Body of pancreas (tissue), 4 donors: Measurements from ENCODE around the gene SEPTIN5. TPM values are rescaled to one million over a fixed set of nuclear protein-coding genes. Genes with fewer than 3 reads are reported as not detected.
"Not testable (repeated sequence)": the region's sequence is repeated elsewhere in the genome, so short reads cannot be mapped to it uniquely, and the experiment has no call there.

Source experiments
- ATAC-seq: fragments of 150-250 bp; one replicate; pipeline ENCODE4 v1.9.1; 2016
- DNase-seq, 4 donors: peaks; one replicate each; pipeline ENCODE4 v3.0.0-alpha.2; 2019
- H3K27ac ChIP-seq, 4 donors: fragments of 200-600 bp; sonication (generic); 1 replicate in 3 of 4; 2 replicates in 1 of 4; pipeline versions ENCODE4 v1.5.1 to v1.6.1; 2016 to 2019; ENCODE audit warnings: mild to moderate bottlenecking in 1 of 4, mixed read lengths in 1 of 4, moderate library complexity in 1 of 4
- H3K27me3 ChIP-seq, 2 donors: fragments of 200-600 bp; sonication (generic); one replicate each; pipeline ENCODE4 v1.6.0; 2016; ENCODE audit warnings: mild to moderate bottlenecking in 1 of 2
- H3K36me3 ChIP-seq, 2 donors: fragments of 200-600 bp; sonication (generic); replicated peaks in 1 of 2; 2 replicates each; pipeline ENCODE4 v1.5.1; 2016; ENCODE audit warnings: low read depth in 2 of 2; ENCODE audit not compliant: insufficient read depth in 1 of 2
- H3K4me1 ChIP-seq: fragments of 200-600 bp; sonication (generic); one replicate; pipeline ENCODE4 v1.6.0; 2016
- H3K4me3 ChIP-seq, 2 donors: fragments of 200-600 bp; sonication (generic); 1 replicate in 1 of 2; 2 replicates in 1 of 2; pipeline ENCODE4 v1.5.1; 2016 to 2019
- H3K9me3 ChIP-seq, 3 donors: fragments of 200-600 bp; sonication (generic); 1 replicate in 2 of 3; 2 replicates in 1 of 3; pipeline ENCODE4 v1.5.1; 2016
- POLR2A ChIP-seq, 3 donors: fragments of 450-650 bp; IDR thresholded peaks; one replicate each; pipeline ENCODE4 v1.6.1; 2016; ENCODE audit warnings: antibody characterized with exemption in 3 of 3, mild to moderate bottlenecking in 2 of 3
- WGBS, 2 donors: methylation state at CpG; one replicate each; pipeline ENCODE4 v1.1.5; 2017; 5-methylcytosine and 5-hydroxymethylcytosine counted together
- intact Hi-C: fragments of 100-400 bp; cut with DNase I; formaldehyde crosslinking; loops from one replicate; pipeline ENCODE4 v1.15.1; 2023
- total RNA-seq, 2 donors: library from RNA; depleted of rRNA; stranded (reverse); fragments of >200 nt; gene quantifications; one replicate each; pipeline ENCODE4 v1.1.0, GENCODE V29; 2016
- TF ChIP-seq, protein P1 (sequence below), 7 experiments: fragments of 450-650 bp in 4 of 7; fragments of 200-600 bp in 3 of 7; sonication (generic) in 3 of 7; IDR thresholded peaks; one replicate each; pipeline ENCODE4 v1.5.1; 2016 to 2019; ENCODE audit warnings: antibody characterized with exemption in 7 of 7

The SEPTIN5 gene
- total RNA-seq, 2 donors from 2014 or later = 15.0 to 15.2 TPM

DNA sequence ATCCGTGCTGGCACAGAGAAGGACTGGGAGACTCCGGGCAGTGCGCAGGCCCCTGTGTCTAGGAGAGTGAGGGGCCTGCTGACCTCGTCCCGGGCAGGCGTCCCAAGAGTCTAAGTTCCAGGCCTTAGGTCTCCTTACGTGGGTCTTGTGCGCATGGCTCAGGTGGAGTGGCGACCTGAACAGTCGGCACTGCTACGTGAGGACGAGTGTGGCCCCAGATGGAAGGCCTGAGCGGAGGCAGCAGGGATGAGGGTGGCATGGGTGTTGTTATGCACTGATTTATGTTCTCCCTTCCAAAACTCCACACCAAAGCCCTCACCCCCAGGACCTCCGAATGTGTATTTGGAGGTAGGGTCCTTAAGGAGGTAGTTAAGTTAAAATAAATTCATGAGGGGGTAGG, 20.7 kb upstream of the SEPTIN5 start:
- TF ChIP-seq, protein P1, sequence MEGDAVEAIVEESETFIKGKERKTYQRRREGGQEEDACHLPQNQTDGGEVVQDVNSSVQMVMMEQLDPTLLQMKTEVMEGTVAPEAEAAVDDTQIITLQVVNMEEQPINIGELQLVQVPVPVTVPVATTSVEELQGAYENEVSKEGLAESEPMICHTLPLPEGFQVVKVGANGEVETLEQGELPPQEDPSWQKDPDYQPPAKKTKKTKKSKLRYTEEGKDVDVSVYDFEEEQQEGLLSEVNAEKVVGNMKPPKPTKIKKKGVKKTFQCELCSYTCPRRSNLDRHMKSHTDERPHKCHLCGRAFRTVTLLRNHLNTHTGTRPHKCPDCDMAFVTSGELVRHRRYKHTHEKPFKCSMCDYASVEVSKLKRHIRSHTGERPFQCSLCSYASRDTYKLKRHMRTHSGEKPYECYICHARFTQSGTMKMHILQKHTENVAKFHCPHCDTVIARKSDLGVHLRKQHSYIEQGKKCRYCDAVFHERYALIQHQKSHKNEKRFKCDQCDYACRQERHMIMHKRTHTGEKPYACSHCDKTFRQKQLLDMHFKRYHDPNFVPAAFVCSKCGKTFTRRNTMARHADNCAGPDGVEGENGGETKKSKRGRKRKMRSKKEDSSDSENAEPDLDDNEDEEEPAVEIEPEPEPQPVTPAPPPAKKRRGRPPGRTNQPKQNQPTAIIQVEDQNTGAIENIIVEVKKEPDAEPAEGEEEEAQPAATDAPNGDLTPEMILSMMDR (IDR thresholded peaks at IDR 0.05) = no peak
- no peak for TF ChIP-seq POLR2A (IDR thresholded peaks at IDR 0.05)
- Histone ChIP-seq H3K27ac (no peak overlapping the region), H3K36me3 (no peaks in the 10 kb centered on the region), H3K4me3 (no peak overlapping the region), H3K27me3 (no peaks in the 10 kb centered on the region), H3K9me3 (no peaks in the 10 kb centered on the region), H3K4me1 (no peaks in the 10 kb centered on the region)
- WGBS, 2 donors = 82 to 86% methylated on average over 14 of the region's 14 CpGs
- DNase-seq = no peak
- intact Hi-C loops = no loop called here
- ATAC-seq = no peak

DNA sequence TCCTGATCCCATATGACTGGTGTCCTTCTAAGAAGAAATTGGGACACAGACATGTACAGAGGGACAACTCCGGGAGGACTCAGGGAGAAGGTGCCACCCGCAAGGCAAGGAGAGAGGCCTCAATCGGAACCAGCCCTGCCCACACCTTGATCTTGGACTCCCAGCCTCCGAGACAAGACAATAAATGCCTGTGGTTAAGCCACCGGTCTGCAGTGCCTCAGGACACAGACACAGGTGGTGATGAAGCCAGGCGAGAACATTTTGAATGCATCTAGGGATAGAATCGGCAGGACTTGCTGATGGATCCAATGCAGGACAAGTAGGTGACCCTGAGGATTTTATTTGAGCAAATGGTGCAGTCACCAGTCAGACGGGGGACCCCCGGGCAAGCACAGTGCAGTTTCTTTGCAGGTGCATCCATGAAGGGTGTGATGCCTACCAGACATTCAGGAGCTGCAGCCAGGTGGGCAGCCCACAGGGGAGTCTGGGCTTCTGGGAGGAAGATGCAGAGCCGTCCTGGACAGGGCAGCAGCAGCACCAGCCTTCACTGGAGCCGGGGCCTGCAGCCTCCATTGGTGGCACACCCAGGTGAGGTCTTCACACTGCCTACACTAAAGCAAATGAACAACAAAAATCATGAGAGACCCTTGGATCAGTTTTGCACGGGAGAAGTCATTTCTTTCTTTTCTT, 20.2 kb upstream of the SEPTIN5 start:
- H3K4me1 ChIP-seq = no peaks in the 10 kb centered on the region
- H3K27ac ChIP-seq = no peak overlapping the region
- no peak overlapping the region for H3K4me3 ChIP-seq
- H3K9me3 ChIP-seq = no peaks in the 10 kb centered on the region
- ATAC-seq = no peak
- intact Hi-C loops = no loop called here
- no peak for DNase-seq
- H3K36me3 ChIP-seq = no peaks in the 10 kb centered on the region
- TF ChIP-seq, protein P1 (IDR thresholded peaks at IDR 0.05) = no peak
- no peak for TF ChIP-seq POLR2A (IDR thresholded peaks at IDR 0.05)
- WGBS, 2 donors = 79 to 82% methylated on average over 11 to 12 of the region's 12 CpGs
- no peaks in the 10 kb centered on the region for H3K27me3 ChIP-seq

DNA sequence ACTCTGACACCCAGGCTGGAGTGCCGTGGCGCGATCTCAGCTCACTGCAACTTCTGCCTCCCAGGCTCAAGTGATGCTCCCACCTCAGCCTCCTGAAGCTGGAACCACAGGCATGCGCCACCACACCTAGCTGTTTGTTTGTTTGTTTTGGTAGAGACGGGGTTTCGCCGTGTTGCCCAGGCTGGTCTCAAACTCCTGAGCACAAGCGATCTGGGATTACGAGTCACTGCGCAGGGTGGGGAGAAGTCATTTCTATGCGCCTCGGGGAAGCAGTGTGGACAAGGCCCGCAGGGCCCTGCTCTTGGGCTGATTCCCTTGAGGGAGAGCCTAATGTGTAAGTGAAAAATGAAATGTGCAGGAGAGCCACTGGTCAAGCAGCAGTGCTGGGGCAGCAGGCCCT, 19.6 kb upstream of the SEPTIN5 start:
- DNase-seq (no peak), ATAC-seq (no peak)
- intact Hi-C loops = no loop called here
- 85 to 87% methylated on average over 13 of the region's 13 CpGs for WGBS, 2 donors
- H3K4me3 ChIP-seq = no peak overlapping the region
- no peaks in the 10 kb centered on the region for H3K9me3 ChIP-seq
- no peaks in the 10 kb centered on the region for H3K36me3 ChIP-seq
- H3K4me1 ChIP-seq = no peaks in the 10 kb centered on the region
- TF ChIP-seq, protein P1 (IDR thresholded peaks at IDR 0.05) = no peak
- no peak for TF ChIP-seq POLR2A (IDR thresholded peaks at IDR 0.05)
- no peak overlapping the region for H3K27ac ChIP-seq
- H3K27me3 ChIP-seq = no peaks in the 10 kb centered on the region

DNA sequence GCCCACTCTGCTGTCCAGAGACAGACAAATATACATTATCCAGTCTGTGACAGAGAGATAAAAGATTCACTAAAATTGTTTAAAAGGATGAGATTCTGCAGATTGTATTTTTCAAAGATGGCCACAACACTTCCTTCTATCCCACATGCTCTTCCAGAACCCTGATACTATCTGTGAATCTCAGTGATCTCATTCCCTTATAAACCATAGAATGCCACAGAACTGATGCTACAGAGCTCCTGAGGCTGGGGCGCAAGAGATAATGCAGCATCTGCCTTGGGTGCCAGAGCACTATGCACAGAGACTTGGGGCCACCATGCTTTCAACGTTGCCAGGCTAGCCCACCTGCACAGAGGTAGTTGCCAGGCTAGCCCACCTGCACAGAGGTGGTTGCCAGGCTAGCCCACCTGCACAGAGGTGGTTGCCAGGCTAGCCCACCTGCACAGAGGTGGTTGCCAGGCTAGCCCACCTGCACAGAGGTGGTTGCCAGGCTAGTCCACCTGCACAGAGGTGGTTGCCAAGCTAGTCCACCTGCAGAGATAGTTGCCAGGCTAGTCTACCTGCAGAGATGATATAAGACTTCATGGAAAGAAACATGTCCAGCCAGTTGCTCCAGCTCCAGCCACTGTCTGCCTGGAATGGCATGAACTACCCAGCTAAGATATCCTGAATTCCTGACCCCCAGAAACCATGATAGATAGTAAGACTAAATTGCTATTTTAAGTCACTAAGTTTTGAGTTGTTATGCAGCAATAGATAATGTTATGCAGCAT, 17.6 kb upstream of the SEPTIN5 start:
- WGBS, 2 donors = 74 to 79% methylated on average over 2 of the region's 2 CpGs

DNA sequence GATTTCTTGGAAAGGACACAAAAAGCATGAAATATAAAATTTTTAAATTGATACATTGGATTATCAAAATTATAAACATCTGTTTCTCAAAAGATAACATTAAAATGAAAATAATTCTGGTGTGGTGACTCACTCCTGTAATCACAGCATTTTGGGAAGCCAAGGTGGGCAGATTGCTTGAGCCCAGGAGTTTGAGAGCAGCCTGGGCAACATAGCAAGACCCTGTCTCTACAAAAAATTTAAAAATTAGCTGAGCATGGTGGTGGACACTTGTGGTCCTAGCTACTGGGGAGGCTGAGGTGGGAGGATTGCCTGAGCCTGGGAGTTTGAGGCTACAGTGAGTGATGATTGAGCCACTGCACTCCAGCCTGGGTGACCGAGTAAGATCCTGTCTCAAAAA, 16.4 kb upstream of the SEPTIN5 start:
- H3K9me3 ChIP-seq, DNase-seq, H3K36me3 ChIP-seq, ATAC-seq, intact Hi-C loops, H3K4me3 ChIP-seq, H3K27ac ChIP-seq, H3K4me1 ChIP-seq, H3K27me3 ChIP-seq: not testable (repeated sequence)
- 79 to 83% methylated on average over 1 of the region's 1 CpG for WGBS, 2 donors

More for the DNA sequence above, 17.6 kb upstream of the SEPTIN5 start:
- no peaks in the 10 kb centered on the region for H3K36me3 ChIP-seq
- TF ChIP-seq POLR2A (IDR thresholded peaks at IDR 0.05) = no peak
- TF ChIP-seq, protein P1 (IDR thresholded peaks at IDR 0.05) = no peak
- intact Hi-C loops = no loop called here
- H3K4me1 ChIP-seq = no peaks in the 10 kb centered on the region
- no peak overlapping the region for H3K27ac ChIP-seq
- DNase-seq (no peak), ATAC-seq (no peak)
- H3K27me3 ChIP-seq = no peaks in the 10 kb centered on the region
- no peaks in the 10 kb centered on the region for H3K9me3 ChIP-seq
- no peak overlapping the region for H3K4me3 ChIP-seq
